IMR-90 (cell line): ENCODE data around the gene TRIM66. TPM values are rescaled to one million over a fixed set of nuclear protein-coding genes. Genes with fewer than 3 reads are reported as not detected.

Experiments used
- ATAC-seq: fragments of 200-7000 bp; cut with Tn5 transposase; 2 replicates; pipeline ENCODE4 v1.9.1; 2020; ENCODE audit warnings: low read depth, mild to moderate bottlenecking, moderate library complexity
- BruUV-seq: library from RNA; stranded (reverse); fragments of 400-500 nt; replicated peaks from 2 replicates; lab custom pipeline; 2021; lab: Mats Ljungman, UMichigan
- CTCF ChIA-PET: fragments of 300-600 bp; formaldehyde crosslinking; extraction: SDS; loops from one replicate; lab custom pipeline; 2021; ENCODE audit warnings: antibody characterized with exemption; lab: Yijun Ruan, JAX
- POLR2A ChIA-PET: fragments of 300-600 bp; sonication (Branson Sonifier 250); formaldehyde crosslinking; loops from one replicate; lab custom pipeline; 2022; ENCODE audit warnings: antibody characterized with exemption; ENCODE audit not compliant: unreplicated experiment; lab: Charles Lee
- DNase-seq: peaks from one replicate; pipeline ENCODE4 v3.0.0; 2013
- H2AFZ ChIP-seq: replicated peaks from 2 replicates; pipeline ENCODE3; 2013; ENCODE audit warnings: low read length, mild to moderate bottlenecking; ENCODE audit not compliant: poor library complexity
- H2AK5ac ChIP-seq: 2 replicates; pipeline ENCODE4 v1.6.1; 2013; ENCODE audit warnings: low read depth, low read length, inconsistent platforms
- H2AK9ac ChIP-seq: replicated peaks from 2 replicates; pipeline ENCODE3; 2013; ENCODE audit warnings: mild to moderate bottlenecking, low read depth, low read length, moderate library complexity; ENCODE audit not compliant: poor library complexity
- H2BK120ac ChIP-seq: 2 replicates; pipeline ENCODE4 v1.6.1; 2013; ENCODE audit warnings: low read depth, low read length, inconsistent platforms
- H2BK15ac ChIP-seq: 3 replicates; pipeline ENCODE4 v1.6.1; 2013; ENCODE audit warnings: low read depth, low read length, inconsistent platforms
- H2BK20ac ChIP-seq: 2 replicates; pipeline ENCODE4 v1.6.1; 2013; ENCODE audit warnings: low read depth, mild to moderate bottlenecking, inconsistent platforms, low read length, moderate library complexity
- H2BK5ac ChIP-seq: 2 replicates; pipeline ENCODE4 v1.6.1; 2013; ENCODE audit warnings: mild to moderate bottlenecking, low read depth, low read length, inconsistent platforms; ENCODE audit not compliant: poor library complexity, severe bottlenecking
- H3K14ac ChIP-seq: replicated peaks from 2 replicates; pipeline ENCODE4 v1.6.1; 2013; ENCODE audit warnings: low read depth, low read length, inconsistent platforms
- H3K18ac ChIP-seq: 2 replicates; pipeline ENCODE4 v1.6.1; 2013; ENCODE audit warnings: low read depth, low read length, control low read depth
- H3K23ac ChIP-seq: 2 replicates; pipeline ENCODE4 v1.6.1; 2013; ENCODE audit warnings: low read depth, low read length, inconsistent platforms
- H3K27ac ChIP-seq: 2 replicates; pipeline ENCODE4 v1.5.1; 2013; ENCODE audit warnings: mild to moderate bottlenecking, control low read depth, low read length; ENCODE audit not compliant: insufficient read depth
- H3K27me3 ChIP-seq: 2 replicates; pipeline ENCODE4 v1.6.1; 2013; ENCODE audit warnings: low read length; ENCODE audit not compliant: control insufficient read depth, insufficient read depth
- H3K36me3 ChIP-seq: 2 replicates; pipeline ENCODE4 v1.6.1; 2013; ENCODE audit warnings: low read length, mixed read lengths; ENCODE audit not compliant: control insufficient read depth, insufficient read depth
- H3K4ac ChIP-seq: 2 replicates; pipeline ENCODE4 v1.6.1; 2013; ENCODE audit warnings: low read depth, low read length, inconsistent platforms
- H3K4me1 ChIP-seq: 2 replicates; pipeline ENCODE4 v1.6.1; 2013; ENCODE audit warnings: low read length, mixed read lengths; ENCODE audit not compliant: control insufficient read depth, insufficient read depth
- H3K4me2 ChIP-seq: 2 replicates; pipeline ENCODE4 v1.6.1; 2013; ENCODE audit warnings: low read depth, mild to moderate bottlenecking, control low read depth, low read length, moderate library complexity
- H3K4me3 ChIP-seq: 2 replicates; pipeline ENCODE4 v1.5.1; 2013; ENCODE audit warnings: low read depth, mild to moderate bottlenecking, control low read depth, low read length, moderate library complexity; ENCODE audit not compliant: insufficient read depth
- H3K56ac ChIP-seq: 2 replicates; pipeline ENCODE4 v1.6.1; 2013; ENCODE audit warnings: low read length, inconsistent platforms; ENCODE audit not compliant: insufficient read depth; ENCODE audit errors: extremely low read depth
- H3K79me1 ChIP-seq, 2 experiments: 2 replicates each; pipeline ENCODE4 v1.6.1; 2013; ENCODE audit warnings: low read length in 2 of 2, inconsistent platforms in 1 of 2, low read depth in 1 of 2
- H3K9ac ChIP-seq: 2 replicates; pipeline ENCODE4 v1.6.1; 2013; ENCODE audit warnings: low read depth, low read length, control low read depth
- H3K9me1 ChIP-seq: 2 replicates; pipeline ENCODE4 v1.6.1; 2013; ENCODE audit warnings: low read length, inconsistent platforms; ENCODE audit not compliant: insufficient read depth
- H3K9me3 ChIP-seq: 2 replicates; pipeline ENCODE4 v1.6.1; 2013; ENCODE audit warnings: low read length; ENCODE audit not compliant: control insufficient read depth, insufficient read depth
- H4K20me1 ChIP-seq: 2 replicates; pipeline ENCODE4 v1.6.1; 2013; ENCODE audit warnings: low read length, inconsistent platforms; ENCODE audit not compliant: insufficient read depth
- H4K5ac ChIP-seq: 2 replicates; pipeline ENCODE4 v1.6.1; 2013; ENCODE audit warnings: mild to moderate bottlenecking, low read depth, low read length, control low read depth
- H4K8ac ChIP-seq, 2 experiments: 2 replicates each; pipeline ENCODE4 v1.6.1; 2013; ENCODE audit warnings: low read depth in 2 of 2, low read length in 2 of 2, control low read depth in 1 of 2, inconsistent platforms in 1 of 2
- H4K91ac ChIP-seq: 2 replicates; pipeline ENCODE4 v1.6.1; 2013; ENCODE audit warnings: low read depth, low read length, inconsistent platforms; ENCODE audit not compliant: insufficient read depth
- CEBPB ChIP-seq: IDR thresholded peaks from 2 replicates; pipeline ENCODE4 v1.6.1; 2012; ENCODE audit warnings: low read depth, low read length, improper control_type of control experiment
- CHD1 ChIP-seq: IDR thresholded peaks from 2 replicates; pipeline ENCODE4 v1.6.1; 2012; ENCODE audit warnings: low read depth, low read length, improper control_type of control experiment
- MXI1 ChIP-seq: IDR thresholded peaks from 2 replicates; pipeline ENCODE4 v1.6.1; 2012; ENCODE audit warnings: low read depth, mild to moderate bottlenecking, low read length, moderate library complexity, borderline replicate concordance
- NFE2L2 ChIP-seq: fragments of 150-350 bp; IDR thresholded peaks from 2 replicates; pipeline ENCODE4 v1.6.1; 2016; ENCODE audit warnings: low read depth, mild to moderate bottlenecking, low read length
- RAD21 ChIP-seq: IDR thresholded peaks from 2 replicates; pipeline ENCODE4 v1.6.1; 2012; ENCODE audit warnings: low read length, improper control_type of control experiment
- RFX5 ChIP-seq: IDR thresholded peaks from 2 replicates; pipeline ENCODE4 v1.8.0; 2012; ENCODE audit warnings: low read depth, mild to moderate bottlenecking, low read length, moderate library complexity
- SMC3 ChIP-seq: fragments of 150-350 bp; IDR thresholded peaks from 2 replicates; pipeline ENCODE4 v1.6.1; 2016; ENCODE audit warnings: low read depth, mild to moderate bottlenecking, antibody characterized with exemption, low read length, moderate library complexity
- WGBS, 2 experiments: methylation state at CpG; one replicate each; pipeline versions ENCODE4 v1.1.5 to v1.1.7; 2013; ENCODE audit warnings: missing lambda C conversion rate in 2 of 2; ENCODE audit not compliant: insufficient read length in 1 of 2; ENCODE audit errors: extremely low coverage in 2 of 2; 5-methylcytosine and 5-hydroxymethylcytosine counted together
- dilution Hi-C: fragments of 300-500 bp; cut with HindIII; formaldehyde crosslinking; loops from one replicate; pipeline ENCODE4 v1.14.3; 2018; ENCODE audit warnings: low sequenced_read_pairs; ENCODE audit not compliant: unreplicated experiment
- in situ Hi-C: fragments of 300-500 bp; cut with MboI; formaldehyde crosslinking; loops from 3 replicates; pipeline ENCODE4 v1.14.3; 2019; ENCODE audit warnings: low sequenced_read_pairs, inconsistent platforms, mixed read lengths
- intact Hi-C: fragments of 100-400 bp; cut with micrococcal nuclease; formaldehyde crosslinking; loops from 2 replicates; pipeline ENCODE4 v1.10.0; 2022
- polyA plus RNA-seq, 3 experiments: library from polyadenylated mRNA; depleted of rRNA; stranded (reverse); fragments of >200 nt; gene quantifications; 2 replicates each; pipeline ENCODE4 v1.2.3, GENCODE V29; 2012; ENCODE audit warnings: low replicate concordance in 1 of 3
- total RNA-seq: library from RNA; depleted of rRNA; stranded (reverse); fragments of >200 nt; gene quantifications from 2 replicates; pipeline ENCODE4 v1.2.3, GENCODE V29; 2012
- TF ChIP-seq, protein P1 (sequence below): fragments of 150-350 bp; IDR thresholded peaks from 2 replicates; pipeline ENCODE4 v1.6.1; 2016; ENCODE audit warnings: low read depth, mild to moderate bottlenecking, low read length, moderate library complexity, borderline replicate concordance

Gene TRIM66
- total and polyA plus RNA-seq, 2 of the 4 experiments (the other 2 are of a cell fraction): 4.4 to 5.0 TPM

DNA sequence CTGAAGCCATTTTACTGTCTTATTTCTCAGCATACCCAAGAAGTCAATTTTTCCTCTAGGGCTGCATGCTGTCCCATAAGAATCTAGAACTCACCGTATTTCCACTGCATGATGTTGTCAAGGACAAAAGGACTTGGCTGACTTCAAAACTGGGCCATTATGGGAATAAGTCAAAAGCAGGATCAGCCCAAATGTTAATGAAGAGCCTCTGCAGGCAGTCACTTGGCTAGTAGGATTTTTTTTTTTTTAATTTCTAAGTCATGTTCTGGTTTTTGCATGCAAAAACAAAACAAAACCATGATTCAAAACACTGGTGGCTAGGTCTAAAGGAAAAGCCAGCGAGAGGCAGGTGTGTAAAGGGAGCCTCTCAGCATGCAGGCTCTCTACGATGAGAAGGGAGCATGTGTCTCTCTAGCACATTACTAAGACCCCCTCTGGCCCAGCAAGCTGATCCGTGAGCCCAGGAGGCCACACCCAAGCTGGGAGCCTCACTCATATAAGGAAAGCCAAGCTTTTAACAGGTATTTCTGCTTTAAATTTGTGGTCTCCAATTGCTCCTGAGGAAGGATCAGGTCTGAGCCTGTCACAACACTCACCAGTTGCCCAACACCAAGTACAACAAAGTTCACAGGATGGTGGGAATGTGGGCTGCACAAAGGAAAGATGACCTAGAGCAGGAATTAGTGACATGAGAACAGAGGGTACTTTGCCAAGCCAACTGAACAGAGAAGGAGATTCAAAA lies 67.0 kb downstream of the TRIM66 start:
- POLR2A ChIA-PET: no interaction called here
- no TSS peak for BruUV-seq
- no peaks in the 10 kb centered on the region for H3K27me3 ChIP-seq

More for the DNA sequence above, 67.0 kb downstream of the TRIM66 start:
- Histone ChIP-seq H3K18ac (no peak overlapping the region), H2AFZ (no peak overlapping the region), H4K8ac (no peak overlapping the region), H2BK15ac (no peak overlapping the region), H2AK5ac (no peak overlapping the region), H3K56ac (no peak overlapping the region), H2AK9ac (no peak overlapping the region), H3K14ac (no peak overlapping the region), H3K23ac (no peak overlapping the region), H3K9ac (no peak overlapping the region), H2BK5ac (no peak overlapping the region), H3K9me1 (peaks cover 3% of the 10 kb centered on the region; the same call in 1 of the 2 replicates), H3K4ac (no peak overlapping the region), H3K9me3 (no peaks in the 10 kb centered on the region), H4K91ac (no peak overlapping the region), H3K36me3 (peaks cover 26% of the 10 kb centered on the region), H4K5ac (no peak overlapping the region), H3K4me1 (no peaks in the 10 kb centered on the region), H3K79me1 (no peaks in the 10 kb centered on the region), H3K4me2 (no peak overlapping the region), H3K4me3 (no peak overlapping the region), H4K20me1 (no peaks in the 10 kb centered on the region), H3K27ac (no peak overlapping the region), H2BK20ac (no peak overlapping the region), H2BK120ac (no peak overlapping the region)
- CTCF ChIA-PET: no interaction called here
- DNase-seq (no peak), ATAC-seq (no peak)
- in situ Hi-C loops (no loop called here), dilution Hi-C loops (no loop called here), intact Hi-C loops (no loop called here)
- no CpG with 5 or more reads among the region's 4 CpGs for WGBS, 2 experiments
- TF ChIP-seq SMC3 (no peak), MXI1 (no peak), CHD1 (no peak), CEBPB (no peak), RAD21 (no peak), NFE2L2 (no peak), RFX5 (no peak)
- TF ChIP-seq, protein P1, sequence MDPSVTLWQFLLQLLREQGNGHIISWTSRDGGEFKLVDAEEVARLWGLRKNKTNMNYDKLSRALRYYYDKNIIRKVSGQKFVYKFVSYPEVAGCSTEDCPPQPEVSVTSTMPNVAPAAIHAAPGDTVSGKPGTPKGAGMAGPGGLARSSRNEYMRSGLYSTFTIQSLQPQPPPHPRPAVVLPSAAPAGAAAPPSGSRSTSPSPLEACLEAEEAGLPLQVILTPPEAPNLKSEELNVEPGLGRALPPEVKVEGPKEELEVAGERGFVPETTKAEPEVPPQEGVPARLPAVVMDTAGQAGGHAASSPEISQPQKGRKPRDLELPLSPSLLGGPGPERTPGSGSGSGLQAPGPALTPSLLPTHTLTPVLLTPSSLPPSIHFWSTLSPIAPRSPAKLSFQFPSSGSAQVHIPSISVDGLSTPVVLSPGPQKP: no peak
